ENCODE data around the gene TRIM28. TPM values are rescaled to one million over a fixed set of nuclear protein-coding genes. Genes with fewer than 3 reads are reported as not detected.

TRIM28 gene
- total RNA-seq, 2 donors from 2014 or later: 809 to 859 TPM

DNA sequence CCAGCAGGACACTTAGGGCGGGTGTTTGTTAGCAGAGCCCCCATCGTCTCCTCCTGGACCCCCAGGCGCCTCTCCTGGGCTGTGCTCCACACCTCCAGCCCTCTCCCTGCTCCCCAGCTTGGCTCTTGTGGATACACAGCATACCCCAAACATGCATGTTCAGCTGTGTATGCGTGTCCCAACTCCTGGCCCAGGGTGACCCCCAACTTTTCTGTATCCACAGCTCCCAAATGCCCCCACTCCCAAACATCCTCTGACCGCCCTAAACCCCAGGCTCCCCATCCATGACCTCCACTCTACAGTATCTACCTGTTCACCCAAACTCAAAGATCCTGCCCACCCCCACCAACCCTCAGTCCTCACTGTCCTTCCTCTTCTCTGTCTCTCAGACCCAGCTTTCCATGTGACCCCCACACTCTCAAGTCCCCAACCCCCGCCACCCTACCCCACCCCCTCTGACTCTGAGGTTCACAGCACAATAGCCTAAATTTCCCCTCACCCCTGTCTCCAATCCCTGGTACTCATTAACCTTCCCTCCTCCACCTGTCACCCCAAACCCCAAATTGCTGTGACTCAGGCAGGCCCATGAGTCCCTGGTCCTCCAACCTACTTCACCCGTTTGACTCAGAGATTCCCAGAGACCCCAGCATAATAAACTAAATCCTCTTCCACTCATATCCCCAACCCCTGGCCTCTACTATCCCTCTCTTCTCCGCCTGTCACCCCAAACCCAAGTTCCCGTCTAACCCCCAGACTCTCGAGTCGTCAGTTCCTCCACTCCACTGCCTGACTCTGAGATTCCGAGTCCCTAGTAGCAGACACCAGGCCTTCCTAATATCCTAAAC, 13.6 kb downstream of the TRIM28 start:
- peak overlapping the region; percentile 95 for H3K9ac ChIP-seq (ENCODE audit: extremely low read depth, low read length, poor library complexity, severe bottlenecking)
- peak overlapping the region; percentile 96 for H3K4me3 Mint-ChIP-seq
- peak overlapping the region; percentile 99 for H3K4me3 ChIP-seq (ENCODE audit: low read length)
- H3K27me3 ChIP-seq (ENCODE audit: control insufficient read depth, insufficient read depth, low read length, poor library complexity, severe bottlenecking): peaks cover 6% of the 10 kb centered on the region
- WGBS, 2 experiments (ENCODE audit: insufficient coverage in 1 of 2, insufficient read length in 1 of 2): 40 to 41% methylated on average over 9 to 12 of the region's 12 CpGs
- peak overlapping the region; percentile 59 for H3K27ac ChIP-seq (ENCODE audit: low read depth, low read length)
- H3K4me1 ChIP-seq (ENCODE audit: control insufficient read depth, insufficient read depth, low read length): no peaks in the 10 kb centered on the region
- H3K36me3 ChIP-seq (ENCODE audit: control insufficient read depth, insufficient read depth, low read length): peaks cover 30% of the 10 kb centered on the region
- no peak for DNase-seq
- peak overlapping the region; percentile 95 for H3K27ac Mint-ChIP-seq
- H3K27me3 Mint-ChIP-seq (ENCODE audit: insufficient read depth): peaks cover 2% of the 10 kb centered on the region
- peaks cover 27% of the 10 kb centered on the region for H3K4me1 Mint-ChIP-seq
- TF ChIP-seq, protein P1, sequence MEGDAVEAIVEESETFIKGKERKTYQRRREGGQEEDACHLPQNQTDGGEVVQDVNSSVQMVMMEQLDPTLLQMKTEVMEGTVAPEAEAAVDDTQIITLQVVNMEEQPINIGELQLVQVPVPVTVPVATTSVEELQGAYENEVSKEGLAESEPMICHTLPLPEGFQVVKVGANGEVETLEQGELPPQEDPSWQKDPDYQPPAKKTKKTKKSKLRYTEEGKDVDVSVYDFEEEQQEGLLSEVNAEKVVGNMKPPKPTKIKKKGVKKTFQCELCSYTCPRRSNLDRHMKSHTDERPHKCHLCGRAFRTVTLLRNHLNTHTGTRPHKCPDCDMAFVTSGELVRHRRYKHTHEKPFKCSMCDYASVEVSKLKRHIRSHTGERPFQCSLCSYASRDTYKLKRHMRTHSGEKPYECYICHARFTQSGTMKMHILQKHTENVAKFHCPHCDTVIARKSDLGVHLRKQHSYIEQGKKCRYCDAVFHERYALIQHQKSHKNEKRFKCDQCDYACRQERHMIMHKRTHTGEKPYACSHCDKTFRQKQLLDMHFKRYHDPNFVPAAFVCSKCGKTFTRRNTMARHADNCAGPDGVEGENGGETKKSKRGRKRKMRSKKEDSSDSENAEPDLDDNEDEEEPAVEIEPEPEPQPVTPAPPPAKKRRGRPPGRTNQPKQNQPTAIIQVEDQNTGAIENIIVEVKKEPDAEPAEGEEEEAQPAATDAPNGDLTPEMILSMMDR (conservative IDR thresholded peaks at IDR 0.05): no peak
- H3K9me3 ChIP-seq (ENCODE audit: control insufficient read depth, low read length): no peaks in the 10 kb centered on the region
- H3K36me3 Mint-ChIP-seq (ENCODE audit: low read depth): peaks cover 28% of the 10 kb centered on the region
- no peaks in the 10 kb centered on the region for H3K9me3 Mint-ChIP-seq

DNA sequence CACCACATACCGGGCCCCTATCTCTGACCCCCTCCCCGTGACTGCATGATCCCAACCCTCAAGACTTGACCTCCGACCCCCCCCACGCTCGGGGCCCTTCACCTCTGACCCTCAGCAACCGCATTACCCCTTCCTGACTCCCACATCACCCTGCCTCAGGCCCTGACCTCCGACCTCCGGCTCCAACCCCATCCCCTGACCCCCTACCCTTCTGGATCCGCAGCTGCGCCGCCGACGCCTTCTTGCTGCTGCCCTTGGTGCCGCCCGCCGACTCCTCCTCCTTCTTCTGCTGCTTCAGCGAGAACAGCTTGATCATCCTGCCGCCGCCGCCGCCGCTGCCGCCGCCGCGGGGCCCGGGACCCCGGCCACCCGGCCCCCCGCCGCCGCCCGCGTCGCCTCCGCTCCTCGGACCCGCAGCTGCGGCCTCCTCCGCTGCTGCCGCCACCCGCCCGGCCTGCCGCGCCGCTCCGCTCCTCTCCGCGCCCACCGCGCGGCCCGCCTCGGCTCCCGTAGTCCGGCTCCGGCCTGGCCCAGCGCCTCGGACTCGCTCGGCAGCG, 14.3 kb downstream of the TRIM28 start, which contains the start of gene UBE2M:
UBE2M (minus strand) TSS at position 546 of the 557 bp plus-strand sequence; CDS start at position 316, 230 bp downstream.
- Histone ChIP-seq H3K4me3 (ENCODE audit: low read length) (peak within 1 kb of the TSS; percentile 99), H3K4me1 (ENCODE audit: control insufficient read depth, insufficient read depth, low read length) (no peaks in the 10 kb centered on the region), H3K36me3 (ENCODE audit: control insufficient read depth, insufficient read depth, low read length) (peaks cover 25% of the 10 kb centered on the region), H3K27ac (ENCODE audit: low read depth, low read length) (peak within 1 kb of the TSS; percentile 99), H3K9me3 (ENCODE audit: control insufficient read depth, low read length) (no peaks in the 10 kb centered on the region), H3K9ac (ENCODE audit: extremely low read depth, low read length, poor library complexity, severe bottlenecking) (peak within 1 kb of the TSS; percentile 95), H3K27me3 (ENCODE audit: control insufficient read depth, insufficient read depth, low read length, poor library complexity, severe bottlenecking) (peaks cover 6% of the 10 kb centered on the region)
- Mint-ChIP-seq H3K36me3 (ENCODE audit: low read depth) (peaks cover 25% of the 10 kb centered on the region), H3K27ac (peak within 1 kb of the TSS; percentile 99), H3K27me3 (ENCODE audit: insufficient read depth) (peaks cover 2% of the 10 kb centered on the region), H3K4me3 (peak within 1 kb of the TSS; percentile 96), H3K9me3 (no peaks in the 10 kb centered on the region), H3K4me1 (peaks cover 27% of the 10 kb centered on the region)
- TF ChIP-seq, protein P1 (conservative IDR thresholded peaks at IDR 0.05): no peak
- 0% methylated on average over 8 to 61 of the region's 62 CpGs for WGBS, 2 experiments (ENCODE audit: insufficient coverage in 1 of 2, insufficient read length in 1 of 2)
- DNase-seq: peak; percentile 88

GRCh38 chr19:58558623-58559274, 14.9 kb downstream of the TRIM28 start:
- Histone ChIP-seq H3K27me3 (ENCODE audit: control insufficient read depth, insufficient read depth, low read length, poor library complexity, severe bottlenecking) (peaks cover 6% of the 10 kb centered on the region), H3K9me3 (ENCODE audit: control insufficient read depth, low read length) (no peaks in the 10 kb centered on the region), H3K27ac (ENCODE audit: low read depth, low read length) (peak overlapping the region; percentile 99), H3K4me3 (ENCODE audit: low read length) (peak overlapping the region; percentile 98), H3K36me3 (ENCODE audit: control insufficient read depth, insufficient read depth, low read length) (peaks cover 21% of the 10 kb centered on the region), H3K9ac (ENCODE audit: extremely low read depth, low read length, poor library complexity, severe bottlenecking) (peak overlapping the region; percentile 95), H3K4me1 (ENCODE audit: control insufficient read depth, insufficient read depth, low read length) (no peaks in the 10 kb centered on the region)
- Mint-ChIP-seq H3K27me3 (ENCODE audit: insufficient read depth) (peaks cover 2% of the 10 kb centered on the region), H3K36me3 (ENCODE audit: low read depth) (peaks cover 22% of the 10 kb centered on the region), H3K27ac (peak overlapping the region; percentile 99), H3K9me3 (no peaks in the 10 kb centered on the region), H3K4me1 (peaks cover 24% of the 10 kb centered on the region), H3K4me3 (peak overlapping the region; percentile 96)
- WGBS, 2 experiments (ENCODE audit: insufficient coverage in 1 of 2, insufficient read length in 1 of 2): 0 to 1% methylated on average over 33 to 76 of the region's 76 CpGs
- peak; percentile 100 for DNase-seq
- TF ChIP-seq, protein P1 (conservative IDR thresholded peaks at IDR 0.05): no peak
